Activated CD8-positive, alpha-beta memory T cell treated with anti-CD3 and anti-CD28 coated beads for 4 hours (primary cell): ENCODE measurements around the gene RTN4RL1.
"Not testable (repeated sequence)": the region's sequence is repeated elsewhere in the genome, so short reads cannot be mapped to it uniquely, and the experiment has no call there.

Experiments used
- DNase-seq, 2 donors: peaks; one replicate each; pipeline ENCODE4 v3.0.0-alpha.2; 2020; ENCODE audit warnings: low read depth in 2 of 2

The RTN4RL1 gene

DNA sequence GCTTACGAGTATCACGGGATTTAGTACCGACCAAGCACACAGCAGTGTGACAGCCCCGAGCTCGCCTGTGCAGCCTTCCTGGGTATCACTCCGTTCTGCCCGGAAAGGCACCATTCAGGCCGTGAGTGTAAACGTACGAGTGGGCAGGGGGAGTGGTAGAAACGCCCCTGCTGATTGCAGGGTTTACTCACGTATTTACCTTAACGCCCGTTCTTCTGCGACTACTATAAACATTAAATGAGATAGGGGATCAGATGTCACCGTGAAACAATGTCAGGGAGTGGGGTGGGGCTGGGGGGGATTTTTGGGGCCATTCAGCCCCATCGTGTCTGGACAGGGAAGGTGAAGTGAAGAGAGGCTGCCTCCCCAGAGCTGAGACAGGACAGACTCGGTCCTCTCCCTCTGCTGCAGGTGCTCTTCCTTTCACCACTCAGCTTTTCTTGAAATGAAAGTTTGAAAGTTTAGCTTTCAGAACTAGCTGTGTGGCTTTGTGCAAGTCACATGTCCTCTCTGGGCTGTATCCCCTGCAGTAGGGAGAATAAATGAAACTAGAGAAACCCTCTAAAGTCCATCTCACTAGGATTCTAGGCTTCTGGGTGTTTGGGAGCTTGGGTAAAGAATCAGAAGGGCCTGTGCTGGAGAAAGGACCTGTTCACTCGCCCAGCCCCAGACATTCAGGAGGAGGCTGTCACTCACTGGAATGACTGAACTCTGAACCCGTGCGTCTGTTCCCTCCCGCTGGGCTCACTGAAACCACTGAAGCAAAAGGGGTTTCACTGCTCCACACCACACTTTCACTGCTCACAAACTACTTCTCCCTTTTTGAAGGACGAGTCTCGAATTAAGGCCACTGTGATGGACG, 128.7 kb downstream of the RTN4RL1 start:
- no peak for DNase-seq

DNA sequence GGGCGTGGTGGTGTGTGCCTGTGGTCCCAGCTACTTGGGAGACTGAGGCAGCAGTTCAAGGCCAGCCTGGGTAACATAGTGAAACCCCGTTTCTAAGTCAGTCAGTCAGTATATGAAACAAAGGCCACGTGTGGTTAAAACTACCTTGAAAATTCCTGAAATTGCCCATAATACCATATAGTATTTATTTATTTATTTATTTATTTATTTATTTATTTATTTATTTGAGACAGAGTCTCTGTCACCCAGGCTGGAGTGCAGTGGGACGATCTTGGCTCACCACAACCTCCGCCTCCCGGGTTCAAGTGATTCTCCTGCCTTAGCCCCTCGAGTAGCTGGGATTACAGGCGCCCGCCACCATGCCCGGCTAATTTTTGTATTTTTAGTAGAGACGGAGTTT, 129.7 kb downstream of the RTN4RL1 start:
- DNase-seq: not testable (repeated sequence)

DNA sequence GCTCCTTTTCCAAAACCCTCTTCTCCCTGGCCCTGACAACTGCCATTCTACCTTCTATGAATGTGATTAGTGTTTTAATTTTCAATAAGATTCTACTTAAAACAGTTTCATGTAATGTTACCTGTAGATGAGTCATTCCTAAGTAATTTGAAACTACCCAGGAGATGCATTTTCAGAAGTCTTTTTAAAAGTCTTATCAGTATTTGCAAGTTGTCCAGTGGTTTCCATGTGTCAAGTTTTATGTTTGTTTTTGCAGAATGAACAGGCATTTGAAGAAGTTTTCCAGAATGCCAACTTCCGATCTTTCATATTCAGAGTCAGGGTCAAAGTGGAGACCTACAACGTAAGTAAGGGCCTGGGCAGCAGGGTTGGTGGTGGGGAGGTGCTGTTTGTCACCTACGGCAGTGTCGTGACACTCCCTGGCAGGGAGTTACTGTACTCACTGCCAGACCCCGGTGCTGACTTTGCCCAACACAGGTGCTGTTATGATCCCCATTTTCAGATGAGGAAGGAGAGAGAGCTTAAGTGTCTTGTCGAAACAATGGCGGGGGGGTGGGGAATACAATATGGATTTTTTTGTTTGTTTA, 130.3 kb downstream of the RTN4RL1 start:
- DNase-seq: no peak

DNA sequence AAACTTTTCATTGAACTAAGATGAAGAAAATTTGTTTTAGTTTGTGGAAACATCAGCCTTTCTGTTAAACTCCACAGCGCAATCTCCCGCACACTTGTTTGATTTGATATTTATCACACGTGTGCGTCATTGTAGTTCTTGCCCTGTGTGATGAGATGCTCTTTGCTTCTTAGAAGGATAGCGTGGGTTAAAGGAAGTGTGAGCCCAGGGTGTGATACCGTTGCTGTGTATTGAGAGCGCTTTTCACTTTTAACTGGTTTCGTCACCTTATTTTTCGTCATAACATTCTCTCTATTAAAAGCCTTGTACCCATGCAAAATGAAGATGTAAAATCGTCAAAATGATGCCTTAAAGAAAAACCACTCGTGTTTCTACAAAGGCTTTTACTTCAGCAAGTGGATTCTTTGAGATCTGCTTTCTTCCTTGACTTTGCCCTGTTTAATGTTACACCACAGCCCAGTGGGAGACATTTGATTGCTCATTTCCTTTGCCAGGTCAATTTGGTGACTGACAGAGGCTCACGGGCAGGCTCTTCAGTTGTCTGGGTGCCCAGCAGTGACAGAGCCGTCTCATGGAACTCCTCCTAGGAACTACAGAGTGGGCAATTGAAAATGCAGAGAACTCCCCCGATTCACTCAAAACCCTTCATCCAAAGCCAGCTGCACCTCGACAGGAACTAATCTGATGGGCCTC, 134.2 kb downstream of the RTN4RL1 start:
- DNase-seq: peak in 1 of 2 donors; percentile 13

DNA sequence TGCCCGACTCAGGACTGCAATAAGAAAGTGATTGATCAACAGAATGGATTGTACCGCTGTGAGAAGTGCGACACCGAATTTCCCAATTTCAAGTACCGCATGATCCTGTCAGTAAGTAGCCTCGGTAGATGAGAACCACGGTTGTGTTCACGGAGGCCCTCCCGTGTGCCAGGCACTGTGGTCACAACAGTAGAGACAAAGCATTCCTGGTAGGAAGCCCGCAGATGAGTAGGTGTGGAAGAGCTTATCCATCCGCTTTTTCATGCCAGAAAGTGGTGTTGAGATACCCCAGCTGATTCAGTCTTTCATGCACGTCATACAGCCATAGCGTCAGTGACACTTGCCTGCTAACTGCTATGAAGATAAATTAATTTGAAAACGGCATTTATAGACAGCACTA, 136.4 kb downstream of the RTN4RL1 start:
- no peak for DNase-seq
